Measurements from ENCODE around the gene CMSS1. TPM values are rescaled to one million over a fixed set of nuclear protein-coding genes. Genes with fewer than 3 reads are reported as not detected.

Gene CMSS1
- total and polyA plus RNA-seq, 4 donors: 3.8 to 19.5 (median 7.5) TPM

- no peak for TF ChIP-seq GABPA (IDR thresholded peaks at IDR 0.05 in 1 of 2, conservative IDR thresholded peaks at IDR 0.05 in 1 of 2)
- TF ChIP-seq EGR1 (IDR thresholded peaks at IDR 0.05; ENCODE audit: low read depth in 2 of 2): no peak
- TF ChIP-seq YY1 (IDR thresholded peaks at IDR 0.05): no peak
- TF ChIP-seq CTCF (IDR thresholded peaks at IDR 0.05; ENCODE audit: low read depth, low read length, missing input control): no peak
- TF ChIP-seq ATF3 (IDR thresholded peaks at IDR 0.05): no peak
- Histone ChIP-seq H3K9ac (ENCODE audit: low read depth in 1 of 2, low read length in 2 of 2) (no peak overlapping the region), H3K27ac (ENCODE audit: low read depth in 1 of 2, low read length in 2 of 2) (no peak overlapping the region), H3K36me3 (ENCODE audit: control insufficient read depth in 4 of 4, insufficient read depth in 3 of 4, low read depth in 1 of 4, low read length in 3 of 4) (no peaks in the 10 kb centered on the region), H3K4me3 (ENCODE audit: low read depth in 1 of 3, low read length in 3 of 3) (no peak overlapping the region), H3K27me3 (ENCODE audit: control insufficient read depth in 4 of 4, insufficient read depth in 4 of 4, low read length in 3 of 4) (no peaks in the 10 kb centered on the region), H3K4me1 (ENCODE audit: control insufficient read depth in 4 of 4, insufficient read depth in 4 of 4, low read length in 3 of 4) (peaks cover 0 to 20% (median 11%) of the 10 kb centered on the region in 4 donors), H3K9me3 (ENCODE audit: control insufficient read depth in 4 of 4, low read length in 3 of 4) (no peaks in the 10 kb centered on the region)
- DNase-seq (ENCODE audit: low spot score): no peak
- WGBS: 91% methylated on average over 1 of the region's 1 CpG
Measured at GRCh38 chr3:100079328-100079727, 261.7 kb downstream of the CMSS1 start.

GRCh38 chr3:100080573-100080972 is 262.9 kb downstream of the CMSS1 start:
- no peaks in the 10 kb centered on the region for H3K9me3 ChIP-seq (ENCODE audit: control insufficient read depth in 4 of 4, low read length in 3 of 4)
- H3K27me3 ChIP-seq (ENCODE audit: control insufficient read depth in 4 of 4, insufficient read depth in 4 of 4, low read length in 3 of 4): no peaks in the 10 kb centered on the region
- no peak for DNase-seq (ENCODE audit: low spot score)
- H3K27ac ChIP-seq (ENCODE audit: low read depth in 1 of 2, low read length in 2 of 2): no peak overlapping the region
- TF ChIP-seq CTCF (IDR thresholded peaks at IDR 0.05; ENCODE audit: low read depth, low read length, missing input control) (no peak), MAX (IDR thresholded peaks at IDR 0.05) (no peak), EGR1 (IDR thresholded peaks at IDR 0.05; ENCODE audit: low read depth in 2 of 2) (no peak), HNF4A (conservative IDR thresholded peaks at IDR 0.05) (peak; percentile 23 to 29), ATF3 (IDR thresholded peaks at IDR 0.05) (no peak), YY1 (IDR thresholded peaks at IDR 0.05) (peak; percentile 45), ZBTB33 (IDR thresholded peaks at IDR 0.05) (no peak), REST (IDR thresholded peaks at IDR 0.05) (no peak), FOXA2 (IDR thresholded peaks at IDR 0.05) (peak; percentile 47), FOXA1 (IDR thresholded peaks at IDR 0.05) (no peak), SP1 (IDR thresholded peaks at IDR 0.05) (peak; percentile 56), NR2F2 (IDR thresholded peaks at IDR 0.05) (no peak), JUND (IDR thresholded peaks at IDR 0.05) (peak in 1 of 2 donors; percentile 24), RXRA (IDR thresholded peaks at IDR 0.05) (peak; percentile 21 to 22), RAD21 (IDR thresholded peaks at IDR 0.05) (peak; percentile 10 to 34), TAF1 (conservative IDR thresholded peaks at IDR 0.05) (no peak), HNF4G (IDR thresholded peaks at IDR 0.05) (no peak)
- 35% methylated on average over 2 of the region's 2 CpGs for WGBS
- H3K9ac ChIP-seq (ENCODE audit: low read depth in 1 of 2, low read length in 2 of 2): no peak overlapping the region
- peaks cover 0 to 20% (median 11%) of the 10 kb centered on the region in 4 donors for H3K4me1 ChIP-seq (ENCODE audit: control insufficient read depth in 4 of 4, insufficient read depth in 4 of 4, low read length in 3 of 4)
- no peak overlapping the region for H3K4me3 ChIP-seq (ENCODE audit: low read depth in 1 of 3, low read length in 3 of 3)
- H3K36me3 ChIP-seq (ENCODE audit: control insufficient read depth in 4 of 4, insufficient read depth in 3 of 4, low read depth in 1 of 4, low read length in 3 of 4): no peaks in the 10 kb centered on the region
